ENCODE results near the gene LGALS7. TPM values are rescaled to one million over a fixed set of nuclear protein-coding genes. Genes with fewer than 3 reads are reported as not detected.

Gene LGALS7
- total RNA-seq, 1 donor from 2014 or later: not detected

- H3K36me3 Mint-ChIP-seq: peaks cover 19% of the 10 kb centered on the region
- H3K4me1 Mint-ChIP-seq: peaks cover 6% of the 10 kb centered on the region
- no peaks in the 10 kb centered on the region for H3K9me3 Mint-ChIP-seq
- TF ChIP-seq, protein P1, sequence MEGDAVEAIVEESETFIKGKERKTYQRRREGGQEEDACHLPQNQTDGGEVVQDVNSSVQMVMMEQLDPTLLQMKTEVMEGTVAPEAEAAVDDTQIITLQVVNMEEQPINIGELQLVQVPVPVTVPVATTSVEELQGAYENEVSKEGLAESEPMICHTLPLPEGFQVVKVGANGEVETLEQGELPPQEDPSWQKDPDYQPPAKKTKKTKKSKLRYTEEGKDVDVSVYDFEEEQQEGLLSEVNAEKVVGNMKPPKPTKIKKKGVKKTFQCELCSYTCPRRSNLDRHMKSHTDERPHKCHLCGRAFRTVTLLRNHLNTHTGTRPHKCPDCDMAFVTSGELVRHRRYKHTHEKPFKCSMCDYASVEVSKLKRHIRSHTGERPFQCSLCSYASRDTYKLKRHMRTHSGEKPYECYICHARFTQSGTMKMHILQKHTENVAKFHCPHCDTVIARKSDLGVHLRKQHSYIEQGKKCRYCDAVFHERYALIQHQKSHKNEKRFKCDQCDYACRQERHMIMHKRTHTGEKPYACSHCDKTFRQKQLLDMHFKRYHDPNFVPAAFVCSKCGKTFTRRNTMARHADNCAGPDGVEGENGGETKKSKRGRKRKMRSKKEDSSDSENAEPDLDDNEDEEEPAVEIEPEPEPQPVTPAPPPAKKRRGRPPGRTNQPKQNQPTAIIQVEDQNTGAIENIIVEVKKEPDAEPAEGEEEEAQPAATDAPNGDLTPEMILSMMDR (IDR thresholded peaks at IDR 0.05; ENCODE audit: unreplicated experiment): no peak
- H3K4me3 Mint-ChIP-seq: peak overlapping the region; percentile 63
- peak overlapping the region; percentile 87 for H3K27ac Mint-ChIP-seq
- H3K27me3 Mint-ChIP-seq (ENCODE audit: low read depth): peaks cover 11% of the 10 kb centered on the region
- no peak for DNase-seq (ENCODE audit: low spot score in 2 of 2, unreplicated experiment in 2 of 2)
Measured at GRCh38 chr19:38734426-38735256, 38.7 kb downstream of the LGALS7 start.

DNA sequence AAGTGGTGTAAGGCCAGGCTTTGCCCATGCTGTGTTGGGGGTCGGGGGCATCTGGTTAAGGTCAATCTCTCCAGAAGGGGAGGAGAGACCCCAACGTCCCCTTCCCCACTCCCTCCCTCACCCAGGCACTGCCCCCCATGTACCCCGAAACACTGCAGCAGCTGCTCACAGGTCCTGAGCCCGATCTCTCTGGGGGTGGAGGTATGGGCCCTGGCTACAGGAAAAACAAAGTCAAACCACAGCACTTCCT, 39.2 kb downstream of the LGALS7 start:
- TF ChIP-seq, protein P1 (IDR thresholded peaks at IDR 0.05; ENCODE audit: unreplicated experiment): no peak
- DNase-seq (ENCODE audit: low spot score in 2 of 2, unreplicated experiment in 2 of 2): no peak
- H3K36me3 Mint-ChIP-seq: peaks cover 21% of the 10 kb centered on the region
- H3K4me3 Mint-ChIP-seq: no peak overlapping the region
- H3K27ac Mint-ChIP-seq: peak overlapping the region; percentile 47
- peaks cover 8% of the 10 kb centered on the region for H3K4me1 Mint-ChIP-seq
- no peaks in the 10 kb centered on the region for H3K9me3 Mint-ChIP-seq
- peaks cover 11% of the 10 kb centered on the region for H3K27me3 Mint-ChIP-seq (ENCODE audit: low read depth)

GRCh38 chr19:38733493-38734175, 39.7 kb downstream of the LGALS7 start:
- peaks cover 11% of the 10 kb centered on the region for H3K27me3 Mint-ChIP-seq (ENCODE audit: low read depth)
- no peak for DNase-seq (ENCODE audit: low spot score in 2 of 2, unreplicated experiment in 2 of 2)
- H3K9me3 Mint-ChIP-seq: no peaks in the 10 kb centered on the region
- no peak overlapping the region for H3K4me3 Mint-ChIP-seq
- H3K4me1 Mint-ChIP-seq: peaks cover 8% of the 10 kb centered on the region
- H3K36me3 Mint-ChIP-seq: peaks cover 21% of the 10 kb centered on the region
- peak overlapping the region; percentile 43 for H3K27ac Mint-ChIP-seq
- TF ChIP-seq, protein P1 (IDR thresholded peaks at IDR 0.05; ENCODE audit: unreplicated experiment): no peak

- Mint-ChIP-seq H3K36me3 (peaks cover 21% of the 10 kb centered on the region), H3K27ac (peak overlapping the region; percentile 43)
Measured at GRCh38 chr19:38733241-38733492, 40.1 kb downstream of the LGALS7 start.

GRCh38 chr19:38731654-38732301, 41.5 kb downstream of the LGALS7 start:
- H3K36me3 Mint-ChIP-seq: peaks cover 21% of the 10 kb centered on the region
- H3K4me1 Mint-ChIP-seq: peaks cover 9% of the 10 kb centered on the region
- DNase-seq (ENCODE audit: low spot score in 2 of 2, unreplicated experiment in 2 of 2): no peak

More at GRCh38 chr19:38733241-38733492, 40.1 kb downstream of the LGALS7 start:
- Mint-ChIP-seq H3K4me1 (peaks cover 10% of the 10 kb centered on the region), H3K4me3 (no peak overlapping the region), H3K9me3 (no peaks in the 10 kb centered on the region), H3K27me3 (ENCODE audit: low read depth) (peaks cover 11% of the 10 kb centered on the region)
- no peak for DNase-seq (ENCODE audit: low spot score in 2 of 2, unreplicated experiment in 2 of 2)
- TF ChIP-seq, protein P1 (IDR thresholded peaks at IDR 0.05; ENCODE audit: unreplicated experiment): no peak

More at GRCh38 chr19:38731654-38732301, 41.5 kb downstream of the LGALS7 start:
- Mint-ChIP-seq H3K27ac (peak overlapping the region; percentile 37), H3K4me3 (no peak overlapping the region), H3K27me3 (ENCODE audit: low read depth) (peaks cover 5% of the 10 kb centered on the region), H3K9me3 (no peaks in the 10 kb centered on the region)
- TF ChIP-seq, protein P1 (IDR thresholded peaks at IDR 0.05; ENCODE audit: unreplicated experiment): no peak
